HEK293 (cell line): ENCODE data around the gene PRPF6.

Experiments
- CTCF ChIA-PET: fragments of 350-600 bp; formaldehyde crosslinking; extraction: SDS; loops from one replicate; lab custom pipeline; 2021; ENCODE audit warnings: antibody characterized with exemption; lab: Yijun Ruan, JAX
- POLR2A ChIA-PET: fragments of 300-600 bp; formaldehyde crosslinking; extraction: SDS; loops from one replicate; lab custom pipeline; 2020; ENCODE audit warnings: antibody characterized with exemption, inconsistent platforms; lab: Yijun Ruan, JAX
- H3K27ac ChIP-seq: fragments of 200-500 bp; sonication (Bioruptor generic); 2 replicates; pipeline ENCODE4 v1.5.1; 2014; ENCODE audit warnings: low read depth, low read length, control low read depth, inconsistent platforms; ENCODE audit errors: extremely low read depth
- H3K36me3 ChIP-seq, 2 experiments: fragments of 200-500 bp in 1 of 2; sonication (Bioruptor generic) in 1 of 2; 1 replicate in 1 of 2; 2 replicates in 1 of 2; pipeline ENCODE4 v1.5.1; 2014 to 2017; ENCODE audit warnings: inconsistent platforms in 2 of 2, low read length in 2 of 2; ENCODE audit not compliant: control insufficient read depth in 2 of 2, insufficient read depth in 1 of 2
- H3K4me1 ChIP-seq: fragments of 200-500 bp; sonication (Bioruptor generic); 2 replicates; pipeline ENCODE4 v1.5.1; 2014; ENCODE audit warnings: mild to moderate bottlenecking, low read length, inconsistent platforms; ENCODE audit not compliant: control insufficient read depth, insufficient read depth
- H3K4me3 ChIP-seq: 2 replicates; pipeline ENCODE4 v1.5.1; 2011; ENCODE audit warnings: low read depth, mild to moderate bottlenecking, control low read depth, low read length, moderate library complexity
- H3K9me3 ChIP-seq: fragments of 200-500 bp; sonication (Bioruptor generic); 2 replicates; pipeline ENCODE4 v1.5.1; 2014; ENCODE audit warnings: low read depth, low read length, inconsistent platforms; ENCODE audit not compliant: control insufficient read depth, insufficient read depth
- EGR2 ChIP-seq: fragments of 450-650 bp; formaldehyde crosslinking; IDR thresholded peaks from 2 replicates; pipeline ENCODE4 v1.5.1; 2016; ENCODE audit warnings: low read depth, missing biosample characterization, missing genetic modification characterization
- GFI1B ChIP-seq: fragments of 450-650 bp; formaldehyde crosslinking; IDR thresholded peaks from 2 replicates; pipeline ENCODE4 v1.5.1; 2016; ENCODE audit warnings: missing biosample characterization, missing genetic modification characterization
- GLI2 ChIP-seq: fragments of 450-650 bp; formaldehyde crosslinking; IDR thresholded peaks from 2 replicates; pipeline ENCODE4; 2017; ENCODE audit warnings: missing biosample characterization, missing genetic modification characterization, low read depth, borderline replicate concordance
- GLIS2 ChIP-seq: fragments of 450-650 bp; formaldehyde crosslinking; IDR thresholded peaks from 2 replicates; pipeline ENCODE4 v1.5.1; 2016; ENCODE audit warnings: missing biosample characterization, missing genetic modification characterization
- IKZF3 ChIP-seq: fragments of 450-650 bp; IDR thresholded peaks from 2 replicates; pipeline ENCODE4 v1.5.0; 2018; ENCODE audit warnings: missing biosample characterization, mild to moderate bottlenecking, missing genetic modification characterization, moderate library complexity
- KLF16 ChIP-seq: fragments of 450-650 bp; formaldehyde crosslinking; IDR thresholded peaks from 2 replicates; pipeline ENCODE4 v1.5.1; 2017; ENCODE audit warnings: missing biosample characterization, missing genetic modification characterization
- KLF9 ChIP-seq: fragments of 450-650 bp; formaldehyde crosslinking; IDR thresholded peaks from 2 replicates; pipeline ENCODE4 v1.5.1; 2016; ENCODE audit warnings: missing biosample characterization, missing genetic modification characterization, low read depth
- MZF1 ChIP-seq: fragments of 450-650 bp; formaldehyde crosslinking; IDR thresholded peaks from 2 replicates; pipeline ENCODE4 v1.5.1; 2017; ENCODE audit warnings: missing biosample characterization, missing genetic modification characterization, borderline replicate concordance
- PRDM1 ChIP-seq: fragments of 450-650 bp; formaldehyde crosslinking; IDR thresholded peaks from 2 replicates; pipeline ENCODE4; 2016; ENCODE audit warnings: missing biosample characterization, missing genetic modification characterization
- SCRT1 ChIP-seq: fragments of 450-650 bp; formaldehyde crosslinking; IDR thresholded peaks from 2 replicates; pipeline ENCODE4 v1.5.1; 2016; ENCODE audit warnings: missing biosample characterization, missing genetic modification characterization, borderline replicate concordance
- SP2 ChIP-seq: fragments of 450-650 bp; formaldehyde crosslinking; IDR thresholded peaks from 2 replicates; pipeline ENCODE4 v1.5.1; 2016; ENCODE audit warnings: missing biosample characterization, missing genetic modification characterization
- SP7 ChIP-seq: fragments of 450-650 bp; formaldehyde crosslinking; IDR thresholded peaks from 2 replicates; pipeline ENCODE4 v1.5.1; 2016; ENCODE audit warnings: missing biosample characterization, missing genetic modification characterization
- ZBTB17 ChIP-seq: fragments of 450-650 bp; formaldehyde crosslinking; IDR thresholded peaks from 2 replicates; pipeline ENCODE4 v1.5.1; 2016; ENCODE audit warnings: missing biosample characterization, missing genetic modification characterization
- ZIC2 ChIP-seq: fragments of 450-650 bp; formaldehyde crosslinking; IDR thresholded peaks from 2 replicates; pipeline ENCODE4 v1.5.1; 2016; ENCODE audit warnings: missing biosample characterization, missing genetic modification characterization
- ZNF239 ChIP-seq: fragments of 450-650 bp; formaldehyde crosslinking; IDR thresholded peaks from 2 replicates; pipeline ENCODE4 v1.5.1; 2016; ENCODE audit warnings: missing biosample characterization, missing genetic modification characterization
- ZNF302 ChIP-seq: fragments of 450-650 bp; formaldehyde crosslinking; IDR thresholded peaks from 2 replicates; pipeline ENCODE4 v1.5.1; 2016; ENCODE audit warnings: missing biosample characterization, missing genetic modification characterization, low read depth
- ZNF335 ChIP-seq: fragments of 450-650 bp; formaldehyde crosslinking; conservative IDR thresholded peaks from 2 replicates; pipeline ENCODE4 v1.5.1; 2016; ENCODE audit warnings: missing biosample characterization, missing genetic modification characterization
- ZNF366 ChIP-seq: fragments of 450-650 bp; formaldehyde crosslinking; conservative IDR thresholded peaks from 2 replicates; pipeline ENCODE4 v1.5.1; 2016; ENCODE audit warnings: missing biosample characterization, missing genetic modification characterization
- ZNF37A ChIP-seq: fragments of 450-650 bp; IDR thresholded peaks from 2 replicates; pipeline ENCODE4 v1.5.1; 2018; ENCODE audit warnings: missing biosample characterization, missing genetic modification characterization
- ZNF426 ChIP-seq: fragments of 450-650 bp; formaldehyde crosslinking; IDR thresholded peaks from 2 replicates; pipeline ENCODE4 v1.5.1; 2017; ENCODE audit warnings: missing biosample characterization, missing genetic modification characterization, mild to moderate bottlenecking, inconsistent platforms, moderate library complexity
- ZNF76 ChIP-seq: fragments of 450-650 bp; formaldehyde crosslinking; IDR thresholded peaks from 2 replicates; pipeline ENCODE4; 2016; ENCODE audit warnings: low read depth, missing biosample characterization, missing genetic modification characterization, borderline replicate concordance
- ZNF785 ChIP-seq: fragments of 450-650 bp; formaldehyde crosslinking; IDR thresholded peaks from 2 replicates; pipeline ENCODE4 v1.5.1; 2016; ENCODE audit warnings: missing biosample characterization, missing genetic modification characterization
- ZNF843 ChIP-seq: fragments of 450-650 bp; formaldehyde crosslinking; IDR thresholded peaks from 2 replicates; pipeline ENCODE4 v1.5.1; 2016; ENCODE audit warnings: missing biosample characterization, missing genetic modification characterization
- ZSCAN16 ChIP-seq: fragments of 450-650 bp; formaldehyde crosslinking; IDR thresholded peaks from 2 replicates; pipeline ENCODE4 v1.5.1; 2016; ENCODE audit warnings: missing biosample characterization, missing genetic modification characterization
- TF ChIP-seq, protein P1 (sequence below): fragments of 450-650 bp; formaldehyde crosslinking; conservative IDR thresholded peaks from 2 replicates; pipeline ENCODE4 v1.5.1; 2016; ENCODE audit warnings: low read depth, missing biosample characterization, missing genetic modification characterization
- TF ChIP-seq, protein P2 (sequence below): sonication (generic); formaldehyde crosslinking; IDR thresholded peaks from 2 replicates; pipeline ENCODE4 v1.8.1; 2022; ENCODE audit warnings: mild to moderate bottlenecking, moderate library complexity, missing genetic modification reagents
- TF ChIP-seq, protein P3 (sequence below): fragments of 450-650 bp; formaldehyde crosslinking; IDR thresholded peaks from 2 replicates; pipeline ENCODE4 v1.5.1; 2016; ENCODE audit warnings: missing biosample characterization, missing genetic modification characterization
- TF ChIP-seq, protein P4 (sequence below): fragments of 450-650 bp; formaldehyde crosslinking; IDR thresholded peaks from 2 replicates; pipeline ENCODE4 v1.5.1; 2017; ENCODE audit warnings: missing biosample characterization, missing genetic modification characterization
- TF ChIP-seq, protein P5 (sequence below): fragments of 450-650 bp; formaldehyde crosslinking; IDR thresholded peaks from 2 replicates; pipeline ENCODE4; 2016; ENCODE audit warnings: missing biosample characterization, missing genetic modification characterization

PRPF6 gene

DNA sequence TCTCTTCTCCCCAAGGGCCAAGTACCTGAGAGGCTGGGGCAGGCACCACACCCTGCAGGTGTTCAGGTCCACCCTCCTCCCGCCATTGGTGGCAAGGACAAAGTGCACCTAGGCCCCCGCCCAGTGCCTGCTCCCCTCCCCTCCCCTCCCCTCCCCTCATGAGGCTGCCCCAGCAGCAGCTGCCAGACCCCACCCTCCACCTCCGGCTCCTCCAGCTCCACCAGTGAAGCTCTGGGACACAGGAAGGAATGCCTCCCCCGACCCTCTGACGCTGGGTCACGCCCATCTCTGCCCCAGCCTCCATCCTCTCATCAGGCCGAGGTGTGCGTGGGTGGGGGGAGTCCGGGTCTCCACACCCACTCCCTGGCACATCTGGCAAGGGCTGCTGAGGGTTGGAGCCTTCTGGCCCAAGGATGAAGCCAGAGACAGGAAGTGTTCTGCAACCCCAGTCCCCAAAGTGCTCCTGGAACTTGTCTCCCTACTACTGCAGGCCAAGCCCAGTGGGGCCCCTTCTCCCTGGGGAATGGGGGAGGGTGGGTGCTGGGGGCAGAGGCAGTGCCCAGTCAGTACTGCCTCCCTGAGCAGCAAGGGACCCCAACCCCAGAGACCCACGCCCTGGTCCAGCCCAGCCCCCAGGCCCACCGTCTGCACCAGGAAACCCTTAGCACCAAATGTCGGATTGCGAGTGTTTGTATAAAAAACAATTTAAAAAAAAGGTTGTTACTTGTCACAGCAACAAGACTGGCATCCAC, 23.1 kb upstream of the PRPF6 start (continued):
- TF ChIP-seq, protein P1, sequence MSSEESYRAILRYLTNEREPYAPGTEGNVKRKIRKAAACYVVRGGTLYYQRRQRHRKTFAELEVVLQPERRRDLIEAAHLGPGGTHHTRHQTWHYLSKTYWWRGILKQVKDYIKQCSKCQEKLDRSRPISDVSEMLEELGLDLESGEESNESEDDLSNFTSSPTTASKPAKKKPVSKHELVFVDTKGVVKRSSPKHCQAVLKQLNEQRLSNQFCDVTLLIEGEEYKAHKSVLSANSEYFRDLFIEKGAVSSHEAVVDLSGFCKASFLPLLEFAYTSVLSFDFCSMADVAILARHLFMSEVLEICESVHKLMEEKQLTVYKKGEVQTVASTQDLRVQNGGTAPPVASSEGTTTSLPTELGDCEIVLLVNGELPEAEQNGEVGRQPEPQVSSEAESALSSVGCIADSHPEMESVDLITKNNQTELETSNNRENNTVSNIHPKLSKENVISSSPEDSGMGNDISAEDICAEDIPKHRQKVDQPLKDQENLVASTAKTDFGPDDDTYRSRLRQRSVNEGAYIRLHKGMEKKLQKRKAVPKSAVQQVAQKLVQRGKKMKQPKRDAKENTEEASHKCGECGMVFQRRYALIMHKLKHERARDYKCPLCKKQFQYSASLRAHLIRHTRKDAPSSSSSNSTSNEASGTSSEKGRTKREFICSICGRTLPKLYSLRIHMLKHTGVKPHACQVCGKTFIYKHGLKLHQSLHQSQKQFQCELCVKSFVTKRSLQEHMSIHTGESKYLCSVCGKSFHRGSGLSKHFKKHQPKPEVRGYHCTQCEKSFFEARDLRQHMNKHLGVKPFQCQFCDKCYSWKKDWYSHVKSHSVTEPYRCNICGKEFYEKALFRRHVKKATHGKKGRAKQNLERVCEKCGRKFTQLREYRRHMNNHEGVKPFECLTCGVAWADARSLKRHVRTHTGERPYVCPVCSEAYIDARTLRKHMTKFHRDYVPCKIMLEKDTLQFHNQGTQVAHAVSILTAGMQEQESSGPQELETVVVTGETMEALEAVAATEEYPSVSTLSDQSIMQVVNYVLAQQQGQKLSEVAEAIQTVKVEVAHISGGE, result peak; percentile 84
- TF ChIP-seq ZBTB17, result peak; percentile 17; the same call in 1 of the 2 replicates
- TF ChIP-seq, protein P2, sequence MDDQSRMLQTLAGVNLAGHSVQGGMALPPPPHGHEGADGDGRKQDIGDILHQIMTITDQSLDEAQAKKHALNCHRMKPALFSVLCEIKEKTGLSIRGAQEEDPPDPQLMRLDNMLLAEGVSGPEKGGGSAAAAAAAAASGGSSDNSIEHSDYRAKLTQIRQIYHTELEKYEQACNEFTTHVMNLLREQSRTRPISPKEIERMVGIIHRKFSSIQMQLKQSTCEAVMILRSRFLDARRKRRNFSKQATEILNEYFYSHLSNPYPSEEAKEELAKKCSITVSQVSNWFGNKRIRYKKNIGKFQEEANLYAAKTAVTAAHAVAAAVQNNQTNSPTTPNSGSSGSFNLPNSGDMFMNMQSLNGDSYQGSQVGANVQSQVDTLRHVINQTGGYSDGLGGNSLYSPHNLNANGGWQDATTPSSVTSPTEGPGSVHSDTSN (CRISPR knock-in tag), result no peak
- 0 out of 2 replicates have a peak, but pooled peaks have one; percentile 21 for TF ChIP-seq KLF16 (tag by site-specific recombination)
- no peak for TF ChIP-seq ZNF76 (tag by site-specific recombination)
- TF ChIP-seq, protein P3, sequence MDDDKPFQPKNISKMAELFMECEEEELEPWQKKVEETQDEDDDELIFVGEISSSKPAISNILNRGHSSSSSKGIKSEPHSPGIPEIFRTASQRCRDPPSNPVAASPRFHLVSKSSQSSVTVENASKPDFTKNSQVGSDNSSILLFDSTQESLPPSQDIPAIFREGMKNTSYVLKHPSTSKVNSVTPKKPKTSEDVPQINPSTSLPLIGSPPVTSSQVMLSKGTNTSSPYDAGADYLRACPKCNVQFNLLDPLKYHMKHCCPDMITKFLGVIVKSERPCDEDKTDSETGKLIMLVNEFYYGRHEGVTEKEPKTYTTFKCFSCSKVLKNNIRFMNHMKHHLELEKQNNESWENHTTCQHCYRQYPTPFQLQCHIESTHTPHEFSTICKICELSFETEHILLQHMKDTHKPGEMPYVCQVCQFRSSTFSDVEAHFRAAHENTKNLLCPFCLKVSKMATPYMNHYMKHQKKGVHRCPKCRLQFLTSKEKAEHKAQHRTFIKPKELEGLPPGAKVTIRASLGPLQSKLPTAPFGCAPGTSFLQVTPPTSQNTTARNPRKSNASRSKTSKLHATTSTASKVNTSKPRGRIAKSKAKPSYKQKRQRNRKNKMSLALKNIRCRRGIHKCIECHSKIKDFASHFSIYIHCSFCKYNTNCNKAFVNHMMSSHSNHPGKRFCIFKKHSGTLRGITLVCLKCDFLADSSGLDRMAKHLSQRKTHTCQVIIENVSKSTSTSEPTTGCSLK, result no peak
- TF ChIP-seq ZNF843 (tag by site-specific recombination), result no peak
- TF ChIP-seq SP7 (tag by site-specific recombination), result peak; percentile 9
- TF ChIP-seq IKZF3, result peak; percentile 34; the same call in 1 of the 2 replicates
- peak; percentile 45; the same call in 1 of the 2 replicates for TF ChIP-seq KLF9 (tag by site-specific recombination)
- no peak for TF ChIP-seq ZNF239 (tag by site-specific recombination)
- TF ChIP-seq ZNF366, result 0 out of 2 replicates have a peak, but pooled peaks have one; percentile 2
- peak; percentile 91 for TF ChIP-seq EGR2
- TF ChIP-seq ZSCAN16 (tag by site-specific recombination), result peak; percentile 87
- TF ChIP-seq ZNF37A, result no peak
- no peak for TF ChIP-seq GLIS2 (tag by site-specific recombination)
- TF ChIP-seq PRDM1 (tag by site-specific recombination), result no peak
- no peak for TF ChIP-seq SCRT1 (tag by site-specific recombination)
- TF ChIP-seq ZNF785 (tag by site-specific recombination), result no peak
- TF ChIP-seq ZNF335 (tag by site-specific recombination), result no peak
- TF ChIP-seq ZNF302 (tag by site-specific recombination), result no peak
- peak; percentile 77 for TF ChIP-seq SP2
- TF ChIP-seq, all 188 proteins: peak for 16

DNA sequence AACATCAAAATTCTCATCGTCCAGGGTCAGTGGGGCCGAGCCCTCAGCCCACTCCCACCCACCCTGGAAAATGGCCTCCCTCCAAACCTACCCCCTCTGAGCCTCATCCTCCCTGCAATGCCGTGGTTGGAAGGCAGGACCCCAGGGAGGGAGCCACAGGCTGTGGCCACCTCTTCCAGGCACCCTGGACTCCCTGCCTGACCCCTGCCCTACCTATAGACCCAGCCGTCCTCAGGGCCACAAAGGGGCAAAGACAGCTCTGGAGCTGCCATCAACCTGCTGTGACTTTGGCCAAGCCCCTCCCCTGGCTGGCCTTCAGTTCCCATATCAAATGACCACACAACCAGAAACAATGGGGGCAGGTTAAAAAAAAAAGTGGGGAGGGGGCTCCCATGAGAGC, 22.5 kb upstream of the PRPF6 start:
- Histone ChIP-seq H3K9me3 (no peaks in the 10 kb centered on the region), H3K4me1 (peaks cover 4% of the 10 kb centered on the region; the same call in 1 of the 2 replicates), H3K27ac (no peak overlapping the region), H3K4me3 (no peak overlapping the region), H3K36me3 (peaks cover 0 to 50% of the 10 kb centered on the region in 2 experiments; a peak in 1 of 3 replicates)
- POLR2A ChIA-PET, result no interaction called here
- CTCF ChIA-PET, result interaction anchor here (0.7 to 1.0 kb wide), 4 partner anchors 15 to 162 kb away, joined by 3 to 5 read pairs (median 4); no protein-coding TSS in a partner anchor
- TF ChIP-seq GFI1B (tag by site-specific recombination), result no peak
- TF ChIP-seq ZNF426 (tag by site-specific recombination), result no peak
- TF ChIP-seq ZIC2 (tag by site-specific recombination), result no peak
- no peak for TF ChIP-seq MZF1 (tag by site-specific recombination)
- TF ChIP-seq, protein P4, sequence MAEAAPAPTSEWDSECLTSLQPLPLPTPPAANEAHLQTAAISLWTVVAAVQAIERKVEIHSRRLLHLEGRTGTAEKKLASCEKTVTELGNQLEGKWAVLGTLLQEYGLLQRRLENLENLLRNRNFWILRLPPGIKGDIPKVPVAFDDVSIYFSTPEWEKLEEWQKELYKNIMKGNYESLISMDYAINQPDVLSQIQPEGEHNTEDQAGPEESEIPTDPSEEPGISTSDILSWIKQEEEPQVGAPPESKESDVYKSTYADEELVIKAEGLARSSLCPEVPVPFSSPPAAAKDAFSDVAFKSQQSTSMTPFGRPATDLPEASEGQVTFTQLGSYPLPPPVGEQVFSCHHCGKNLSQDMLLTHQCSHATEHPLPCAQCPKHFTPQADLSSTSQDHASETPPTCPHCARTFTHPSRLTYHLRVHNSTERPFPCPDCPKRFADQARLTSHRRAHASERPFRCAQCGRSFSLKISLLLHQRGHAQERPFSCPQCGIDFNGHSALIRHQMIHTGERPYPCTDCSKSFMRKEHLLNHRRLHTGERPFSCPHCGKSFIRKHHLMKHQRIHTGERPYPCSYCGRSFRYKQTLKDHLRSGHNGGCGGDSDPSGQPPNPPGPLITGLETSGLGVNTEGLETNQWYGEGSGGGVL, result no peak
- TF ChIP-seq, protein P5, sequence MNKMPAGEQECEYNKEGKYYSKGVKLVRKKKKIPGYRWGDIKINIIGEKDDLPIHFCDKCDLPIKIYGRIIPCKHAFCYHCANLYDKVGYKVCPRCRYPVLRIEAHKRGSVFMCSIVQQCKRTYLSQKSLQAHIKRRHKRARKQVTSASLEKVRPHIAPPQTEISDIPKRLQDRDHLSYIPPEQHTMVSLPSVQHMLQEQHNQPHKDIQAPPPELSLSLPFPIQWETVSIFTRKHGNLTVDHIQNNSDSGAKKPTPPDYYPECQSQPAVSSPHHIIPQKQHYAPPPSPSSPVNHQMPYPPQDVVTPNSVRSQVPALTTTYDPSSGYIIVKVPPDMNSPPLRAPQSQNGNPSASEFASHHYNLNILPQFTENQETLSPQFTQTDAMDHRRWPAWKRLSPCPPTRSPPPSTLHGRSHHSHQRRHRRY (tag by site-specific recombination), result no peak
- TF ChIP-seq GLI2 (tag by site-specific recombination), result no peak
